Heart right ventricle (tissue), 16 donors: ENCODE measurements around the gene PLS3. TPM values are rescaled to one million over a fixed set of nuclear protein-coding genes. Genes with fewer than 3 reads are reported as not detected.

ENCODE experiments used
- ATAC-seq, 8 donors: fragments of 200-7000 bp; cut with Tn5 transposase; one replicate each; pipeline ENCODE4 v1.9.1; 2020; ENCODE audit warnings: mild to moderate bottlenecking in 8 of 8, moderate library complexity in 8 of 8, moderate number of reproducible peaks in 1 of 8
- DNase-seq, 2 donors: peaks; one replicate each; pipeline ENCODE4 v3.0.0-alpha.2; 2020
- H3K27ac ChIP-seq, 10 donors: fragments of 200-600 bp; sonication (generic) in 2 of 10; one replicate each; pipeline versions ENCODE4 v1.5.0 to v1.8.0; 2020 to 2022; ENCODE audit warnings: mild to moderate bottlenecking in 3 of 10
- H3K27me3 ChIP-seq, 7 donors: fragments of 200-600 bp; one replicate each; pipeline ENCODE4 v1.8.0; 2021 to 2022; ENCODE audit warnings: mild to moderate bottlenecking in 2 of 7
- H3K36me3 ChIP-seq, 9 donors: fragments of 200-600 bp; sonication (generic) in 1 of 9; one replicate each; pipeline versions ENCODE4 v1.5.0 to v1.8.0; 2020 to 2022; ENCODE audit warnings: mild to moderate bottlenecking in 2 of 9
- H3K4me1 ChIP-seq, 9 donors: fragments of 200-600 bp; sonication (generic) in 1 of 9; one replicate each; pipeline versions ENCODE4 v1.5.0 to v1.8.0; 2020 to 2022; ENCODE audit warnings: mild to moderate bottlenecking in 4 of 9
- H3K4me3 ChIP-seq, 10 donors: fragments of 200-600 bp; sonication (generic) in 2 of 10; one replicate each; pipeline versions ENCODE4 v1.5.0 to v1.8.0; 2020 to 2022; ENCODE audit warnings: mild to moderate bottlenecking in 7 of 10, moderate library complexity in 2 of 10
- H3K9me3 ChIP-seq, 11 donors: fragments of 200-600 bp in 10 of 11; sonication (generic) in 2 of 11; one replicate each; pipeline versions ENCODE4 v1.5.0 to v1.8.0; 2013 to 2022; ENCODE audit warnings: mild to moderate bottlenecking in 2 of 11, control low read depth in 1 of 11, moderate library complexity in 1 of 11
- WGBS, 2 donors: extraction: QIAGEN DNeasy Blood & Tissue Kit; methylation state at CpG; one replicate each; pipeline ENCODE4 v1.1.7; 2013; ENCODE audit warnings: inconsistent platforms in 1 of 2; 5-methylcytosine and 5-hydroxymethylcytosine counted together
- intact Hi-C, 10 donors: fragments of 100-400 bp; cut with DNase I; formaldehyde crosslinking; loops; one replicate each; pipeline versions ENCODE4 v1.11.1 to v1.14.2; 2022
- polyA plus RNA-seq, 2 donors: library from polyadenylated mRNA; stranded (reverse); fragments of 200-250 nt; gene quantifications; one replicate each; pipeline ENCODE4 v1.2.3, GENCODE V29; 2013
- total RNA-seq, 10 donors: library from RNA; stranded (reverse); fragmentation: NEBNext Ultra II Directional in 3 of 10; extraction: Animal tissue kit (Norgen Biotek cat#: 25700) in 3 of 10; gene quantifications; one replicate each; pipeline versions ENCODE4 v1.2.1 to v1.2.4, GENCODE V29; 2021 to 2023
- TF ChIP-seq, protein P1 (sequence below), 9 donors: fragments of 200-600 bp; sonication (generic) in 2 of 9; IDR thresholded peaks; one replicate each; pipeline versions ENCODE4 v1.5.0 to v1.8.0; 2021 to 2022; ENCODE audit warnings: antibody characterized with exemption in 9 of 9, mild to moderate bottlenecking in 5 of 9, moderate library complexity in 1 of 9
- donor health status: Arrhythmogenic right ventricular cardiomyopathy.
- donor health status: ischemic (EF 13 %, LVEDD 7.1; RV severe dilation, severe dysfunction).
- donor health status: healthy with polysubstance abuse.
- donor health status: DM: no; HTN: yes; CAD: no.
- donor health status: DM: no; HTN: no; CAD: no.
- donor health status: ischemic (EF 25% LVEDD 6.9; RV normal size, moderate dysfunction).
- donor health status: ischemic (EF 25% LVEDD 5.7; RV mildly dilated, moderate dysfunction).
- donor health status: healthy.
- donor health status: DM: yes; HTN: yes; CAD: no.
- donor health status: Ischemic cardiomyopathy.
- donor health status: ischemic (EF 35%, LVEDD 5.7; RV mildly dilated, moderate dysfunction).
- donor health status: nonischemic (EF 11% LVEDD 7.7; RV severe dilation, severe dysfunction).
- donor health status: DM: yes; HTN: yes; CAD: no.
- donor health status: PGD.
- donor health status: ischemic (EF 29% LVEDD 5.4; RV normal size, mild dysfunction).
- donor health status: nonischemic (EF 23%, LVEDD 6.1; RV moderate dilation, normal function).

Gene PLS3
- total and polyA plus RNA-seq, 12 donors, result 29.7 to 56.9 (median 38.0) TPM

DNA sequence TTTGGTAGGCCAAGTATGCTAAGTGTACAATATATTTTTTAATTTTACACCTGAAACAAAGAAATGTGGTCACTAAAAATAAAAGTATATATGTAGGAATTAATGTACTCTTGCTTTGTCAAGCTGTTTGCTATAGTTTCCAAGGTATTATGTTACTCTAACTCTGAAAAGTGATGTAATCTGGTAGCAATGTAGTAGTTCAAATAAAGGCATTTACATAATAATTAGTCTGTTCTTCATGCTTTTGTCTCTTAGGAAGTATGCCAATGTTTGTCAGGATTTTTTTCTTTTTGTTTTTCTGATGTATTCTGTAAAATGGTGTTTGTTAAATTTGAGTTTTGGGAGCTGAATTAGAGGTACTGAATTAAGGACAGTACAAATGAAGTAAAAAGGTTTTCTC, 89.5 kb downstream of the PLS3 start:
- Histone ChIP-seq H3K4me3 (no peak overlapping the region), H3K36me3 (peaks cover 0 to 79% (median 6%) of the 10 kb centered on the region in 9 donors), H3K4me1 (peaks cover 0 to 27% (median 9%) of the 10 kb centered on the region in 9 donors), H3K27ac (peak overlapping the region in 4 of 10 donors; percentile 7 to 48 (median 30)), H3K27me3 (peaks cover 0 to 64% (median 0%) of the 10 kb centered on the region in 7 donors), H3K9me3 (no peaks in the 10 kb centered on the region)
- TF ChIP-seq, protein P1, sequence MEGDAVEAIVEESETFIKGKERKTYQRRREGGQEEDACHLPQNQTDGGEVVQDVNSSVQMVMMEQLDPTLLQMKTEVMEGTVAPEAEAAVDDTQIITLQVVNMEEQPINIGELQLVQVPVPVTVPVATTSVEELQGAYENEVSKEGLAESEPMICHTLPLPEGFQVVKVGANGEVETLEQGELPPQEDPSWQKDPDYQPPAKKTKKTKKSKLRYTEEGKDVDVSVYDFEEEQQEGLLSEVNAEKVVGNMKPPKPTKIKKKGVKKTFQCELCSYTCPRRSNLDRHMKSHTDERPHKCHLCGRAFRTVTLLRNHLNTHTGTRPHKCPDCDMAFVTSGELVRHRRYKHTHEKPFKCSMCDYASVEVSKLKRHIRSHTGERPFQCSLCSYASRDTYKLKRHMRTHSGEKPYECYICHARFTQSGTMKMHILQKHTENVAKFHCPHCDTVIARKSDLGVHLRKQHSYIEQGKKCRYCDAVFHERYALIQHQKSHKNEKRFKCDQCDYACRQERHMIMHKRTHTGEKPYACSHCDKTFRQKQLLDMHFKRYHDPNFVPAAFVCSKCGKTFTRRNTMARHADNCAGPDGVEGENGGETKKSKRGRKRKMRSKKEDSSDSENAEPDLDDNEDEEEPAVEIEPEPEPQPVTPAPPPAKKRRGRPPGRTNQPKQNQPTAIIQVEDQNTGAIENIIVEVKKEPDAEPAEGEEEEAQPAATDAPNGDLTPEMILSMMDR (IDR thresholded peaks at IDR 0.05), result no peak
- intact Hi-C loops, result loop anchor here in 2 of 10 donors (5.0 to 10.0 kb wide), 2 partner anchors 42 to 196 kb away; no protein-coding TSS in a partner anchor
- ATAC-seq, result no peak
- no peak for DNase-seq

DNA sequence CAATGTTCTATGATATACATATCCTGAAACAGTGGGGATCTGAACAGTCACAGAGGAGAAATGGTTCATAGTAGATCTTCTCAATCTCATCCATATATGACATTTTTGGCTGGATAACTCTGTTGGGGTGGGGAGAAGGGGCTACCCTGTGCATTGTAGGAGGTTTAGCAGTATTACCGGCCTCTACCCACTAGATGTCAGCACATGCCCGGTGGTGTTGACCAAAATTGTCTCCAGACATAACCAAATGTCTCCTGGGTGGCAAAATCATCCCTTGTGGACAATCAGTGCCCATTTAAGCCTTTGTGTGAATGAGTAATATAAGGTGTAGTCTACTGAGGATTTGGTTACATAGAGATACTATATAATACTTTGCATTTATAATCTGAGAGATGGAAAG, 89.9 kb downstream of the PLS3 start:
- Histone ChIP-seq H3K4me1 (peaks cover 0 to 27% (median 9%) of the 10 kb centered on the region in 9 donors), H3K36me3 (peaks cover 0 to 78% (median 6%) of the 10 kb centered on the region in 9 donors), H3K27ac (peak overlapping the region in 3 of 10 donors; percentile 7 to 48 (median 43)), H3K9me3 (no peaks in the 10 kb centered on the region), H3K27me3 (peaks cover 0 to 60% (median 0%) of the 10 kb centered on the region in 7 donors), H3K4me3 (no peak overlapping the region)
- ATAC-seq (peak in 7 of 8 donors; percentile 52 to 88 (median 64)), DNase-seq (peak in 1 of 2 donors; percentile 15)
- 9 to 13% methylated on average over 2 of the region's 2 CpGs for WGBS, 2 donors
- TF ChIP-seq, protein P1 (IDR thresholded peaks at IDR 0.05), result peak; percentile 8 to 61 (median 54)
- intact Hi-C loops, result loop anchor here in 2 of 10 donors (5.0 to 10.0 kb wide), 2 partner anchors 41 to 196 kb away; no protein-coding TSS in a partner anchor

DNA sequence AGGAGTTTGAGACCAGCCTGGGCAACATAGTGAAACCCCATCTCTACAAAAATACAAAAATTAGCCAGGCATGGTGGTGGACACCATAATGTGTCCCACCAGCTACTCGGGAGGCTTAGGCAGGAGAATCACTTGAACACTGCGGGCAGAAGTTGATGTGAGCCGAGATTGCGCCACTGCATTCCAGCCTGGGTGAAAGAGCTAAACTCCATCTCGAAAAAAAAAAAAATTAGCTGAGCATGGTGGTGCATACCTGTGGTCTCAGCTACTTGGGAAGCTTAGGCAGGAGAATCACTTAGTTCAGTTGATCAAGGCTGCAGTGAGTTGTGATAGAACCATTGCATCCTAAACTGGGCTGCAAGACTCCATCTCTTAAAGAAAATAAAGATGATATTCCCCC, 91.2 kb downstream of the PLS3 start:
- peaks cover 0 to 66% (median 6%) of the 10 kb centered on the region in 9 donors for H3K36me3 ChIP-seq
- intact Hi-C loops, result loop anchor here in 2 of 10 donors (5.0 to 10.0 kb wide), 2 partner anchors 40 to 197 kb away; no protein-coding TSS in a partner anchor
- DNase-seq, result no peak
- no peak overlapping the region for H3K27ac ChIP-seq
- TF ChIP-seq, protein P1 (IDR thresholded peaks at IDR 0.05), result no peak
- no peak for ATAC-seq
- peaks cover 0 to 60% (median 0%) of the 10 kb centered on the region in 7 donors for H3K27me3 ChIP-seq
- H3K9me3 ChIP-seq, result no peaks in the 10 kb centered on the region
- WGBS, 2 donors, result 83 to 100% methylated on average over 5 of the region's 5 CpGs
- H3K4me3 ChIP-seq, result no peak overlapping the region
- peaks cover 0 to 27% (median 9%) of the 10 kb centered on the region in 9 donors for H3K4me1 ChIP-seq

DNA sequence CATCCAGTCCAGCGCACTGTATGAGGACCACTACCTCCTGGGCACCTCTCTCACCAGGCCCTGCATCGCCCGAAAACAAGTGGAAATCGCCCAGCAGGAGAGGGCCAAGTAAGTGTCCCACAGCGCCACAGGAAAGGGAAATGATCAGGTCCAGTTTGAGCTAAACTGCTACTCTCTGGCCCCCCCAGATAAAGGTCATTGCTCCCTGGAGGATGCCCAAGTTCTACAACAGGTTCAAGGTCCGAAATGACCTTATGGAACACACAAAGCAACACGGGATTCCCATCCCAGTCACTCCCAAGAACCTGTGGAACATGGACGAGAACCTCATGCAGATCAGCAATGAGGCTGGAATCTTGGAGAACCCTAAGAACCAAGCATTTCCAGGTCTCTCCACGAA, 104.1 kb downstream of the PLS3 start:
- 94 to 96% methylated on average over 8 to 9 of the region's 9 CpGs for WGBS, 2 donors
- no peak for ATAC-seq
- DNase-seq, result no peak
- H3K27me3 ChIP-seq, result peaks cover 0 to 15% (median 0%) of the 10 kb centered on the region in 7 donors
- no peaks in the 10 kb centered on the region for H3K4me1 ChIP-seq
- H3K4me3 ChIP-seq, result no peak overlapping the region
- H3K27ac ChIP-seq, result no peak overlapping the region
- no peaks in the 10 kb centered on the region for H3K9me3 ChIP-seq
- no peaks in the 10 kb centered on the region for H3K36me3 ChIP-seq
- intact Hi-C loops, result no loop called here
- TF ChIP-seq, protein P1 (IDR thresholded peaks at IDR 0.05), result no peak
